SK-N-SH treated with all-trans-retinoic acid at 6 μM for 48 hours (cell line): ENCODE measurements around the gene NFATC3.

ENCODE experiments used
- ATAC-seq: fragments of 200-7000 bp; cut with Tn5 transposase; 3 replicates; pipeline ENCODE4 v1.9.1; 2020; ENCODE audit warnings: mild to moderate bottlenecking, moderate library complexity
- ARNTL ChIP-seq: fragments of 450-650 bp; formaldehyde crosslinking; IDR thresholded peaks from 2 replicates; pipeline ENCODE4 v1.5.0; 2020; ENCODE audit warnings: low read depth, mild to moderate bottlenecking, moderate library complexity, borderline replicate concordance
- BACH2 ChIP-seq: fragments of 250-450 bp; sonication (Bioruptor Pico); IDR thresholded peaks from 2 replicates; pipeline ENCODE4 v1.9.0; 2021; ENCODE audit warnings: mild to moderate bottlenecking, borderline replicate concordance
- CSDC2 ChIP-seq: fragments of 250-450 bp; sonication (Bioruptor Pico); IDR thresholded peaks from 2 replicates; pipeline ENCODE4 v1.5.0; 2020; ENCODE audit warnings: mild to moderate bottlenecking, moderate library complexity
- CSRNP3 ChIP-seq: fragments of 250-450 bp; sonication (Bioruptor Pico); IDR thresholded peaks from 2 replicates; pipeline ENCODE4 v1.5.1; 2021; ENCODE audit warnings: mild to moderate bottlenecking, moderate library complexity
- ESRRG ChIP-seq: fragments of 250-450 bp; sonication (Bioruptor Pico); IDR thresholded peaks from 2 replicates; pipeline ENCODE4 v1.6.1; 2021; ENCODE audit warnings: mild to moderate bottlenecking
- ISL1 ChIP-seq: fragments of 250-450 bp; sonication (Bioruptor Pico); IDR thresholded peaks from 2 replicates; pipeline ENCODE4 v2.1.2; 2022; ENCODE audit warnings: mild to moderate bottlenecking, moderate library complexity
- OSR1 ChIP-seq: fragments of 250-450 bp; sonication (Bioruptor Pico); IDR thresholded peaks from 2 replicates; pipeline ENCODE4 v1.8.0; 2022; ENCODE audit warnings: moderate library complexity, mild to moderate bottlenecking, inconsistent platforms
- PATZ1 ChIP-seq: fragments of 250-450 bp; sonication (Bioruptor Pico); IDR thresholded peaks from 2 replicates; pipeline ENCODE4 v1.8.0; 2020; ENCODE audit warnings: mild to moderate bottlenecking, moderate library complexity, borderline replicate concordance
- PPARA ChIP-seq: fragments of 250-450 bp; sonication (Bioruptor Pico); IDR thresholded peaks from 2 replicates; pipeline ENCODE4 v1.5.0; 2020; ENCODE audit warnings: mild to moderate bottlenecking, borderline replicate concordance
- RARB ChIP-seq: fragments of 250-450 bp; sonication (Bioruptor Pico); IDR thresholded peaks from 2 replicates; pipeline ENCODE4 v1.8.0; 2021; ENCODE audit warnings: mild to moderate bottlenecking, moderate library complexity
- TCF4 ChIP-seq: fragments of 250-450 bp; sonication (Bioruptor Pico); IDR thresholded peaks from 2 replicates; pipeline ENCODE4 v1.8.0; 2021; ENCODE audit warnings: mild to moderate bottlenecking, moderate library complexity, borderline replicate concordance
- TOX ChIP-seq: fragments of 250-450 bp; sonication (Bioruptor Pico); IDR thresholded peaks from 2 replicates; pipeline ENCODE4 v1.8.0; 2021; ENCODE audit warnings: mild to moderate bottlenecking, moderate library complexity, borderline replicate concordance
- TSHZ2 ChIP-seq: fragments of 250-450 bp; sonication (Bioruptor Pico); IDR thresholded peaks from 2 replicates; pipeline ENCODE4 v1.5.0; 2020; ENCODE audit warnings: mild to moderate bottlenecking, moderate library complexity
- ZNF565 ChIP-seq: fragments of 450-650 bp; formaldehyde crosslinking; conservative IDR thresholded peaks from 2 replicates; pipeline ENCODE4 v1.5.0; 2020; ENCODE audit warnings: low read depth, mild to moderate bottlenecking, moderate library complexity
- ZNF70 ChIP-seq: fragments of 450-650 bp; formaldehyde crosslinking; IDR thresholded peaks from 2 replicates; pipeline ENCODE4 v1.5.0; 2020; ENCODE audit warnings: mild to moderate bottlenecking, moderate library complexity
- ZNF8 ChIP-seq: fragments of 450-650 bp; formaldehyde crosslinking; IDR thresholded peaks from 2 replicates; pipeline ENCODE4 v1.5.0; 2020; ENCODE audit warnings: mild to moderate bottlenecking, moderate library complexity
- TF ChIP-seq, protein P1 (sequence below): fragments of 250-450 bp; sonication (Bioruptor Pico); IDR thresholded peaks from 2 replicates; pipeline ENCODE4 v1.5.1; 2020; ENCODE audit warnings: low read depth, mild to moderate bottlenecking, moderate library complexity

Gene NFATC3

GRCh38 chr16:68055395-68055794 is 29.8 kb upstream of the NFATC3 start:
- TF ChIP-seq PPARA (CRISPR knock-in tag) (no peak), ESRRG (CRISPR knock-in tag) (no peak)
- ATAC-seq: no peak

GRCh38 chr16:68059804-68060203 is 25.4 kb upstream of the NFATC3 start:
- no peak for ATAC-seq

GRCh38 chr16:68061396-68061795 is 23.8 kb upstream of the NFATC3 start:
- no peak for TF ChIP-seq PPARA (CRISPR knock-in tag)
- no peak for TF ChIP-seq CSRNP3 (CRISPR knock-in tag)
- no peak for TF ChIP-seq TSHZ2 (CRISPR knock-in tag)
- no peak for TF ChIP-seq ZNF8 (CRISPR knock-in tag)
- TF ChIP-seq TOX (CRISPR knock-in tag): no peak
- no peak for TF ChIP-seq OSR1 (CRISPR knock-in tag)
- TF ChIP-seq ISL1: no peak
- TF ChIP-seq CSDC2 (CRISPR knock-in tag): no peak
- TF ChIP-seq, protein P1, sequence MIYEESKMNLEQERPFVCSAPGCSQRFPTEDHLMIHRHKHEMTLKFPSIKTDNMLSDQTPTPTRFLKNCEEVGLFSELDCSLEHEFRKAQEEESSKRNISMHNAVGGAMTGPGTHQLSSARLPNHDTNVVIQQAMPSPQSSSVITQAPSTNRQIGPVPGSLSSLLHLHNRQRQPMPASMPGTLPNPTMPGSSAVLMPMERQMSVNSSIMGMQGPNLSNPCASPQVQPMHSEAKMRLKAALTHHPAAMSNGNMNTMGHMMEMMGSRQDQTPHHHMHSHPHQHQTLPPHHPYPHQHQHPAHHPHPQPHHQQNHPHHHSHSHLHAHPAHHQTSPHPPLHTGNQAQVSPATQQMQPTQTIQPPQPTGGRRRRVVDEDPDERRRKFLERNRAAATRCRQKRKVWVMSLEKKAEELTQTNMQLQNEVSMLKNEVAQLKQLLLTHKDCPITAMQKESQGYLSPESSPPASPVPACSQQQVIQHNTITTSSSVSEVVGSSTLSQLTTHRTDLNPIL (CRISPR knock-in tag): no peak
- TF ChIP-seq ZNF70: no peak
- TF ChIP-seq RARB (CRISPR knock-in tag): no peak
- TF ChIP-seq PATZ1 (CRISPR knock-in tag): no peak
- no peak for TF ChIP-seq ZNF565
- TF ChIP-seq ARNTL (CRISPR knock-in tag): no peak
- TF ChIP-seq, all 23 proteins: peak for 0
- ATAC-seq: no peak

More at GRCh38 chr16:68059804-68060203, 25.4 kb upstream of the NFATC3 start:
- TF ChIP-seq CSDC2 (CRISPR knock-in tag) (no peak), PATZ1 (CRISPR knock-in tag) (no peak)

DNA sequence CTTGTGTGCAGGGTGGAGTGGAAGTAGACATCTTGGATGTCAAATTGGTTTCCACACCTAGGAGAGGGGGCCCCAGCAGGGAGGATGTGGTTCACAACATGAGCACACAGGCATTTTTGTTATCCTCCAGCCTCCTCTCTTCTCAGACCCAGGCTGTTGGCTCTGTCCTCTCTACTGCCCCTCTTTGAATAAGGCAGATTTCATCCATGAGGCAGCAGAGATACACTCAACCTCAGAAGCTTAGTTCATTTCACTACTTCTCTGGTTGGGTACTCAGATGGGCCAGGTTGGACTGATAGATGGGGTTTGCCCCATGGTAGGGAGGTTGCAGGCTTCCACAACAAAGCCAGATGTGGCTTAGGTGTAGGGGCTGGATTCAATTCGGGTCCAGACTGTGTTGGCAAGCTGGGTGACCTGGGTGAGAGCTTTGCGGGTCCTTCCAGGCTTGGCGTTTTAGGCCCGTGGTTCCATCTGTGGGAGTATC is 22.2 kb upstream of the NFATC3 start:
- TF ChIP-seq TOX (CRISPR knock-in tag): no peak
- no peak for TF ChIP-seq BACH2 (CRISPR knock-in tag)
- no peak for TF ChIP-seq TSHZ2 (CRISPR knock-in tag)
- no peak for TF ChIP-seq ISL1
- TF ChIP-seq TCF4 (CRISPR knock-in tag): no peak
- ATAC-seq: no peak
